Gastroesophageal sphincter (tissue), 4 donors: Measurements from ENCODE around the gene SIPA1L3. TPM values are rescaled to one million over a fixed set of nuclear protein-coding genes. Genes with fewer than 3 reads are reported as not detected.

Experiments
- ATAC-seq: fragments of 150-250 bp; one replicate; pipeline ENCODE4 v1.9.1; 2016; ENCODE audit warnings: mild to moderate bottlenecking, moderate library complexity
- H3K27ac ChIP-seq, 4 donors: fragments of 200-600 bp; sonication (generic) in 3 of 4; 1 replicate in 3 of 4; 2 replicates in 1 of 4; pipeline ENCODE4 v1.5.1; 2016 to 2019
- H3K27me3 ChIP-seq: fragments of 200-600 bp; sonication (generic); one replicate; pipeline ENCODE4 v1.5.1; 2019
- H3K36me3 ChIP-seq, 2 donors: fragments of 200-600 bp; sonication (generic); one replicate each; pipeline ENCODE4 v1.5.1; 2019; ENCODE audit warnings: control low read depth in 1 of 2
- H3K4me1 ChIP-seq, 3 donors: fragments of 200-600 bp; sonication (generic); 1 replicate in 2 of 3; 2 replicates in 1 of 3; pipeline ENCODE4 v1.5.1; 2016 to 2019; ENCODE audit warnings: control low read depth in 2 of 3
- H3K4me3 ChIP-seq, 2 donors: fragments of 200-600 bp; sonication (generic); one replicate each; pipeline ENCODE4 v1.5.1; 2019; ENCODE audit warnings: mild to moderate bottlenecking in 1 of 2, moderate library complexity in 1 of 2
- H3K9me3 ChIP-seq, 3 donors: fragments of 200-600 bp; sonication (generic); one replicate each; pipeline ENCODE4 v1.5.1; 2017 to 2019; ENCODE audit warnings: control low read depth in 2 of 3
- EP300 ChIP-seq: sonication (generic); formaldehyde crosslinking; IDR thresholded peaks from one replicate; pipeline ENCODE4 v1.6.1; 2017; ENCODE audit warnings: antibody characterized with exemption, mild to moderate bottlenecking
- POLR2A ChIP-seq, 2 donors: fragments of 450-650 bp; IDR thresholded peaks; one replicate each; pipeline ENCODE4 v1.6.1; 2017; ENCODE audit warnings: antibody characterized with exemption in 2 of 2, mild to moderate bottlenecking in 2 of 2, moderate library complexity in 1 of 2
- POLR2AphosphoS5 ChIP-seq: sonication (generic); formaldehyde crosslinking; IDR thresholded peaks from one replicate; pipeline ENCODE4 v1.6.1; 2017; ENCODE audit warnings: antibody characterized with exemption
- WGBS, 2 donors: methylation state at CpG; one replicate each; pipeline ENCODE4 v1.1.5; 2018; ENCODE audit warnings: low coverage in 1 of 2; 5-methylcytosine and 5-hydroxymethylcytosine counted together
- total RNA-seq, 4 donors: library from RNA; depleted of rRNA; stranded (reverse); fragments of >200 nt; gene quantifications; one replicate each; pipeline ENCODE4 v1.1.0, GENCODE V29; 2016
- TF ChIP-seq, protein P1 (sequence below), 4 experiments: fragments of 200-600 bp in 2 of 4; fragments of 450-650 bp in 2 of 4; sonication (generic) in 1 of 4; IDR thresholded peaks; one replicate each; pipeline ENCODE4 v1.5.1; 2017 to 2019; ENCODE audit warnings: antibody characterized with exemption in 4 of 4, mild to moderate bottlenecking in 2 of 4, moderate library complexity in 2 of 4

The SIPA1L3 gene
- total RNA-seq, 4 donors from 2014 or later, result 5.9 to 20.2 (median 11.8) TPM

DNA sequence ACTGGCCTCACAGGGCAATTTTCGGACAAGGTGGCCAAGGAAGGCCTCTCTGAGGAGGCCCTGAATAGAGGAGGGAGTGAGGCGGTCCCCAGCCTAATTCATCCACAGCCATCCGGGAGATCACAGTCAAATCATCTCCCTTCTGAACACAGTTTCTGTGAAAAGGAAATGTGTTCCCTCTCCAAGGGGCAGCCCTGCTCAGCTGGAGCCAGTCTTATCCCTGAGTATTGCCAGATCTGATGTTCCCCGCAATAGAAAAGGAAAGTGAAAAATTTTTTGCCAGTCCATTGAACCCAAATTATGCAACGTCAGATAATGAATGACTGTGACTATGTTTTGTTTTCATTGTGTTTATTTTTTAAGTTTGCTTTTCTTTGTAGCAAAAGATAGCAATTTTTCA, 125.9 kb downstream of the SIPA1L3 start:
- peaks cover 0 to 14% of the 10 kb centered on the region in 2 donors for H3K36me3 ChIP-seq
- no peak overlapping the region for H3K27ac ChIP-seq
- 56 to 83% methylated on average over 4 to 5 of the region's 5 CpGs for WGBS, 2 donors
- no peak for TF ChIP-seq POLR2AphosphoS5
- TF ChIP-seq, protein P1, sequence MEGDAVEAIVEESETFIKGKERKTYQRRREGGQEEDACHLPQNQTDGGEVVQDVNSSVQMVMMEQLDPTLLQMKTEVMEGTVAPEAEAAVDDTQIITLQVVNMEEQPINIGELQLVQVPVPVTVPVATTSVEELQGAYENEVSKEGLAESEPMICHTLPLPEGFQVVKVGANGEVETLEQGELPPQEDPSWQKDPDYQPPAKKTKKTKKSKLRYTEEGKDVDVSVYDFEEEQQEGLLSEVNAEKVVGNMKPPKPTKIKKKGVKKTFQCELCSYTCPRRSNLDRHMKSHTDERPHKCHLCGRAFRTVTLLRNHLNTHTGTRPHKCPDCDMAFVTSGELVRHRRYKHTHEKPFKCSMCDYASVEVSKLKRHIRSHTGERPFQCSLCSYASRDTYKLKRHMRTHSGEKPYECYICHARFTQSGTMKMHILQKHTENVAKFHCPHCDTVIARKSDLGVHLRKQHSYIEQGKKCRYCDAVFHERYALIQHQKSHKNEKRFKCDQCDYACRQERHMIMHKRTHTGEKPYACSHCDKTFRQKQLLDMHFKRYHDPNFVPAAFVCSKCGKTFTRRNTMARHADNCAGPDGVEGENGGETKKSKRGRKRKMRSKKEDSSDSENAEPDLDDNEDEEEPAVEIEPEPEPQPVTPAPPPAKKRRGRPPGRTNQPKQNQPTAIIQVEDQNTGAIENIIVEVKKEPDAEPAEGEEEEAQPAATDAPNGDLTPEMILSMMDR (IDR thresholded peaks at IDR 0.05), result no peak
- no peak for TF ChIP-seq EP300
- TF ChIP-seq POLR2A (IDR thresholded peaks at IDR 0.05), result no peak
- no peak overlapping the region for H3K4me3 ChIP-seq
- no peak for ATAC-seq
- H3K27me3 ChIP-seq, result no peaks in the 10 kb centered on the region
- no peaks in the 10 kb centered on the region for H3K9me3 ChIP-seq
- peaks cover 0 to 18% (median 0%) of the 10 kb centered on the region in 3 donors for H3K4me1 ChIP-seq

DNA sequence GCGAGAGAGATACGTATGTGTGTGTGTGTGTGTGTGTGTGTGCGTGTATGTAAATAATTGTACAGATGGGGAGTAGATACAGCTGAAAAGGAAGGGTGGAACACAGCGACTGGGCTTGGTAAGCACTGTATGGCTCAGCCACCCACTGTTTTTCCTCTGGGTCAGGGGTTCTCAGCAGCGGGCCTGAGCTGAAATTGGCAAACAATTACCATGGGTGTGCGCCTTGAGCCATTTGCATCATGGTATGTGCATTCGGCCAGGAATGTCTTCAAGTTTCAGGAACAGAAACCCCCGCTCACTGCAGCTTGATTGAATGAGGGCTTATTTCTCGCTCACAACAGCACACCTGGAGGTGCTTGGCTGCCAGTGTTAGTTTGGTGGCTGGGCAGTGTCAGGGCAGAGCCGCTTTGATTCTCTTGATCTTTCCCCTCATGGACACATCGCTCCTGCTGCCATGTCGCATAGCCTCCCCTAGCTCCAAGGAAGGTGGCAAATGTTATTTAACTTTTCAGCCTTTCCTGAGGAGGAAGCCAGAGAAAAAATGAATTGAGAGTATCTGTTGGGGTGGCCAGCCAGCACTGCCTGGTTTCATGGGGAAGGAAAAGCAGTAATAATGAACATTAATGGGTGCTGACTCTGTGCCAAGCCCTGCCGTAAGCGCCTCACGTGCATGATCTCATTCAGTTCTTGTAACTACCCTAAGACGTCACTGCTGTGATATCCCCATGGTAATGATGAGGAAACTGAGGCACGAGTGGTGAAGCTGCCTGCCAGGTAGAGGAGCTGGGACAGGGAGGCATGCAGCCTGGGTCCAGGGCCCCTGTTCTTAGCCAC, 126.9 kb downstream of the SIPA1L3 start:
- H3K36me3 ChIP-seq, result peaks cover 0 to 14% of the 10 kb centered on the region in 2 donors
- TF ChIP-seq POLR2AphosphoS5, result no peak
- 70 to 72% methylated on average over 5 to 6 of the region's 17 CpGs for WGBS, 2 donors
- H3K27me3 ChIP-seq, result no peaks in the 10 kb centered on the region
- H3K27ac ChIP-seq, result no peak overlapping the region
- H3K4me3 ChIP-seq, result no peak overlapping the region
- peaks cover 0 to 18% (median 0%) of the 10 kb centered on the region in 3 donors for H3K4me1 ChIP-seq
- no peaks in the 10 kb centered on the region for H3K9me3 ChIP-seq
- ATAC-seq, result peak; percentile 25

DNA sequence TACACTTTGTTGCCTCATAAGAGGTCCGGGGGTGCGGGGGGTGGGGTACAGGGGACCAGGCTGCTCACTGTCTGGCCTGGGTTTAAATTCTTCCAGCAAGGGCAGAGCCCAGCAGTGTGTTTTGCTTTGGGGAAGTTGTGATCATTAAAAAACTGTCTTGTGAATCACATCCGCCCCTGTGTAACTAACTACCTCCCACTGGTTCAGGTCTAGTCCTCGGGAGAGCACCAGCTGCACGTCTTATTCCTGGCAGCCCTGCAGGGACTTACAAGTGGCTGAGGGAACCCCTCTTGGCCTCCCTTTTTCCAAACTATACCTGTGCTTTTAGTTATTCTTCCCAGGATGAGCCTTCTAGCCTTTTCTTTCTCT, 127.5 kb downstream of the SIPA1L3 start:
- Histone ChIP-seq H3K27me3 (no peaks in the 10 kb centered on the region), H3K36me3 (peaks cover 0 to 10% of the 10 kb centered on the region in 2 donors), H3K4me3 (no peak overlapping the region), H3K4me1 (peaks cover 0 to 13% (median 0%) of the 10 kb centered on the region in 3 donors), H3K27ac (no peak overlapping the region), H3K9me3 (no peaks in the 10 kb centered on the region)
- ATAC-seq, result no peak
- WGBS, 2 donors, result 93% methylated on average over 3 of the region's 5 CpGs; no CpG with 5 or more reads in 1 of the 2 donors
- TF ChIP-seq, protein P1 (IDR thresholded peaks at IDR 0.05), result no peak
- no peak for TF ChIP-seq EP300

DNA sequence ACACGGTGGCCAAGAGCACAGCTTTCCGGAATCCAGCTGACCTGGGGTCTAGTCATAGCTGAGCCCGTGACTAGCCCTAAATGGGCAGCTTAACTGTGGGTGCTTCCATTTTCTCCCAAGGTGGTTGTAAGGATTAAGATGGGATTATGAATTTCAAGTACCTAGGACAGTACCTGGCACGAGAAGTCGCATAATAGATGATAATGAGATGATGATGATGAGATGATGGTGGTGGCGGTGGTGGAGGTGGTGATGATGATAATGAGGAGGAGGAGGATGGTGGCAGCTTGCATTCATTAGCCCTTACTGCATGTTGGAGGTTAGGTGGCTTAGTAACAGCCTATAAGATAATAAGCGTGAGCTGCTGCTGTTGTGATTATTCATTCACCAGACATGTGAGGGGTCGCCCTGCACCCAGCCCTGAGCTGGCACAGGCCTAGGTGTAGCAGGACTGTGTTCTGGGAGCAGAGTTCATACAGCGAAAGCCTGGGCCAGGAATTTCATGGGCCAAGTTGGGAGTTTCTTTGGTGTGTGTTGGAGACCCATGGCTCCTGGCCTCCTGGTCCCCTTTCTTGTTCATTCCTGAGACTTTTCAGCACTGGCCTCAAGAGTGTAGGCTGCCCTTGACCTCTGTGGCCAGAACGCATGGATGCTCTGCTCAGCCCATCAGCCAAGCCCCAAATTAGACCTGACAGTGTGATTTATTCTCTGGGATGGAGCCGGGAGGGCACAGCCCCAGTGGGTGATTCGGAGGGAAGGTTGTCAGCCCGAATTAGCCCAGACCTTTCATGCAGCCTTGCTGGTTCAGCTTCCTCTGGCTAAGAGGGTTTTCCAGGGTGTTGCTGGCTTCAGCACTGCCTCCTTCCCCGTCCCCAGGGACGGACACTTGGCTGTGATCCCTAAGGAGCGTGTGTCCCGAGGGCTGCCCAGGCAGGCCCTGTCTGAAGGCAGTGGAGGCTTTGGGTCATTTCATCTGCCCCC, 128.8 kb downstream of the SIPA1L3 start:
- H3K36me3 ChIP-seq, result no peaks in the 10 kb centered on the region
- H3K4me3 ChIP-seq, result no peak overlapping the region
- no peak for ATAC-seq
- H3K9me3 ChIP-seq, result no peaks in the 10 kb centered on the region
- 79 to 96% methylated on average over 4 to 7 of the region's 17 CpGs for WGBS, 2 donors
- H3K27ac ChIP-seq, result no peak overlapping the region
- no peaks in the 10 kb centered on the region for H3K27me3 ChIP-seq
- TF ChIP-seq, protein P1 (IDR thresholded peaks at IDR 0.05), result no peak
- TF ChIP-seq POLR2AphosphoS5 (no peak), EP300 (no peak), POLR2A (IDR thresholded peaks at IDR 0.05) (no peak)
- H3K4me1 ChIP-seq, result peaks cover 0 to 13% (median 0%) of the 10 kb centered on the region in 3 donors
